ENCODE results near the gene SYNM. TPM values are rescaled to one million over a fixed set of nuclear protein-coding genes. Genes with fewer than 3 reads are reported as not detected.

The SYNM gene
- total RNA-seq, 2 donors from 2014 or later: 302 to 329 TPM

GRCh38 chr15:99149366-99149765, 44.5 kb downstream of the SYNM start:
- DNase-seq (no peak), ATAC-seq (no peak)
- intact Hi-C loops (cut with DNase I): no loop called here

GRCh38 chr15:99151156-99151555, 46.3 kb downstream of the SYNM start:
- no peak for DNase-seq
- intact Hi-C loops (cut with DNase I): no loop called here
- ATAC-seq: no peak

- intact Hi-C loops (cut with DNase I): no loop called here
- no peak for DNase-seq
- no peak for ATAC-seq
Measured at GRCh38 chr15:99153026-99153535, 48.2 kb downstream of the SYNM start.

GRCh38 chr15:99154271-99154670, 49.4 kb downstream of the SYNM start:
- intact Hi-C loops (cut with DNase I): no loop called here
- no peak for DNase-seq
- ATAC-seq: peak in 1 of 2 donors; percentile 55

DNA sequence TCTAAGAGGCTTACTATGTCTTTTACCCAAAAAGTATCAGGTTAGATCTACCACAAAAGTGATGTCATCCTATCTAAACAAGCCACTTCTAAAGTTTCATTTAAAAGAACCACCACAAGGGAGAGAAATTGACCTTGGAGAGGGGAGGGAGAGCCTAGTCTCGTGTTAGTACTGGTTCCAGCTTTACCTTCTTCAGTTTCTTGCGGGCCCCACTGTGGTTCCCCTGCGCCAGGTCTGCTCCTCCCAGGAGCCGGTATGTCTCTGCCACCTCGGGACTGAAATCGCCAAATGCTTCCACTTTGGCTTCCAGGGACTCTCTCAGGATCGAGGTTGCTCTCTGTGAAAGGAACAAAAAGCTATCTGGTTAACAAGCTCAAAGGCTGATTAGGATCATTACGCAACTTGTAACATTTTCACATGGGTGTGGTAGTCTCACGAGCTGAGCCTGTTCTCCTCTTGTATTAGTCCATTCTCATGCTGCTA, 51.1 kb downstream of the SYNM start:
- intact Hi-C loops (cut with DNase I): no loop called here
- ATAC-seq (no peak), DNase-seq (no peak)

DNA sequence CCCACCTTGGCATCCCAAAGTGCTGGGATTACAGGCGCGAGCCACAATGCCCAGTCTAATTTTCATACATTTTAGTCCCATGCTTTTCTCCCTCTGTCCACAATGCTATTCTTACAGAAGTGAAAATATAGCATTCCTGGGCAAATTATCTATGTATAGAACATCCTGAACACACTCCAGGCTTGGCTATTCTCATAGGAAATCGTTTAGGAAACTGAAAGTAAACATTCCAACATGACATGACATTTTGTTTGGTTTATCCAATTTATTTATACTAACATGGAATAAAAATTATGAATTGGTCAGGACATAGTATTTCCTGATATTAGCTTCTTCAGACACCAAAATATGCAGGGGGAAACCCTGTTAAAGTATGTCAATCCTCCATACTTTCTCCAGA, 52.6 kb downstream of the SYNM start:
- DNase-seq (no peak), ATAC-seq (no peak)
- intact Hi-C loops (cut with DNase I): no loop called here

DNA sequence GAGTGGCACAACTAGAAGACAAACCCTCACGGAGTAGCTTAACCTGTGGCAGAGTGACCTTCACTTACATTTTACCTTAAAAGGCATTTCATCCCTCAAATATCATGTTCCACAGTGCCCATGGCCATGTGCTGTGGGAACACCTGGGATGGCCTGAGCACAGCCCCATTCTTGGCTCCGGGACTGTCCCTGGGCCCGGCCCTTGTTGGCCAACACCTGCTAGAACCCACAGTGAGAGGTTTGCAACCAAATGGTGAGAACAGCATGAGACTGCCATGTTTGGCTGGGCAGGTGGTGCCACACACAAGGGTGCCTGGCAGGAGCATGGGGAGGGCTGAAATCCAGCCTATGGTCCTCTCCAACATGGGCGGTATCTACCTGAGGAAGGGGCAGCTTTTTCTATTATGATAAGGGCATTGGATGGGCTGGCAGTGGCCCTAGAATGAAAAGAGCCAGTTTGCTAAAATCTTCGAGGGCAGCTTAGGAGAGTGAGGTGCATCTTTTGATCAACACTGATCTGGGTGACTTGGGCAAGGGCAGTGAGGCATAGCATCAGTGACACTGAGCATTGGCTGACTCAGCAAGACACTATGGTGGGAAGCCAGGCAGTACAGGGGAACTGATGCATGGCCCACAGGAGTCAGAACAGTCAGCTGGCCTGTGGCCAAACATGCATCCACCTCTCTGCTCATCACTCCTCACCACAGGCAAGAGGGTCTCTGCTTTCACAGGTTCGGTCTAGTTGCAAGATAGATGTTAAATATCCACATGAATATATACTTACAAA, 53.9 kb downstream of the SYNM start:
- intact Hi-C loops (cut with DNase I): no loop called here
- DNase-seq (no peak), ATAC-seq (no peak)

DNA sequence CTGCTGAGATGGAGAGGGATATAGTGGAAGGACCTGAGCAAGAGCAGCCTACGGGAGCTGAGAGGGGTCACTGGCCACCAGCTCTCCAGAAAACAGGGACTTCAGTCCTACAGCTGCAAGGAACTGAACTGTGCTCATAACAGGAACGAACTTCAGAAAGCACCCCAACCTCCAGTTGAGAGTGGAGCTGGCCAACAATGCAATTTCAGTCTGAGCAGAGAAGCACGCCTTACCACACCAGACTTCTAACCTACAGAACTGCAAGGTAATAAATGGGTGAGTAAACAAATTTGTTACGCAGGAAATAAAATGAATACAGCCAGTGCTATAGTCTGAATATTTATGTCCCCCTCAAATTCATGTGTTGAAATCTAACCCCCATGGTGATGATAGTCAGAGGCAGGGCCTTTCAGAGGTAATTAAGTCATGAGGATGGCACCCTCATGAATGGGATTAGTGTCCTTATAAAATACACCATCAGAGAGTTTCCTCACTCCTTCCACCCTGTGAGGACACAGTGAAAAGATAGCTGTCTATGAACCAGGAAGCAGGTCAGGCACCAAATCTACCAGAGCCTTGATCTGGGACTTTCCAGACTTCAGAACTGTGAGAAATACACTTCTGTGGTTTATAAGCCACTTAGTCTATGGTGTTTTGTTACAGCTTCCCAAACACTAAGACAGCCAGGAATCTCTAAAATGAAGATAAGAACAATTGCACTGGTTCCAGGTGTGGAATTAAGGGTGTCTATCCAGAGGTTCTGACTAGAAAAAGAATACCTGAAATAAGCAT, 58.6 kb downstream of the SYNM start:
- DNase-seq (no peak), ATAC-seq (no peak)
- intact Hi-C loops (cut with DNase I): no loop called here

GRCh38 chr15:99164119-99164518, 59.2 kb downstream of the SYNM start:
- DNase-seq (no peak), ATAC-seq (no peak)
- intact Hi-C loops (cut with DNase I): no loop called here

- intact Hi-C loops (cut with DNase I): no loop called here
- no peak for DNase-seq
- no peak for ATAC-seq
Measured at GRCh38 chr15:99165020-99165790, 60.3 kb downstream of the SYNM start.

DNA sequence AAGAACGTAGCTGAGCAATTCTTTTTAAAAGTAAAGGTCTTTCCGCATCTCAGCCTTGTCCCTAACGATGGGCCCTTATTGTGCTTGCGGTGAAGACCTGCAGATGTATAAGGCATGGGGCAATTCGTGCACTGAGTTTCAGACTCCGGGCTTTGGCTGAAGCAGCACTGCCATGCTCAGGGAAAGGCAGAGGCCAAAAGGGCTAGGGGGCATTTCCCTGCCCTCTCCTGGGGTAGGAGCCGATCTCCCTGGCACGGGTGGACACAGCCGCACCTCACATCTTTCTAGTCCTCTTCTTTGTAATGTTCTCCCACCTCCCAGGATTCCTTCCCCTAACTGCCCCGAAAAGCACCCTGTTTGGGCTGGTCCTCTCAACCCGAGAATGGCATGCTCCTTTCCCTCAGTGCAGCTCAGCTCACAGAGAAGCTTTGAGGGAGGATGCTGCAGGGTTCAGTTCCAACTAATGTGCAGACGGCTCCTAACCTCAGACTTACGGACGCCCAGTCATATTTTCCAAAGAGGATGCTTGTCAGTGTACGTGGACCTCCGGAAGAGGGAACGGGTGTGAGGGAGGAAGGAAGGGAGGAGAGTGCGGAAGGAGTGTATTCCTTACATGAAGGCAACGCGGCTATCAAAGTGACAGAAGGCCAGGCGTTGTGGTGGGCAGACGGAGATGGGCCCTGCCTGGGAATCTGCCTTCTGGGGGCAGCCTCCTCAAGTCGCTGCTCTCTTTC, 61.2 kb downstream of the SYNM start:
- DNase-seq (no peak), ATAC-seq (no peak)
- intact Hi-C loops (cut with DNase I): no loop called here

GRCh38 chr15:99167201-99167600, 62.3 kb downstream of the SYNM start:
- intact Hi-C loops (cut with DNase I): no loop called here
- DNase-seq: no peak
- ATAC-seq: no peak

DNA sequence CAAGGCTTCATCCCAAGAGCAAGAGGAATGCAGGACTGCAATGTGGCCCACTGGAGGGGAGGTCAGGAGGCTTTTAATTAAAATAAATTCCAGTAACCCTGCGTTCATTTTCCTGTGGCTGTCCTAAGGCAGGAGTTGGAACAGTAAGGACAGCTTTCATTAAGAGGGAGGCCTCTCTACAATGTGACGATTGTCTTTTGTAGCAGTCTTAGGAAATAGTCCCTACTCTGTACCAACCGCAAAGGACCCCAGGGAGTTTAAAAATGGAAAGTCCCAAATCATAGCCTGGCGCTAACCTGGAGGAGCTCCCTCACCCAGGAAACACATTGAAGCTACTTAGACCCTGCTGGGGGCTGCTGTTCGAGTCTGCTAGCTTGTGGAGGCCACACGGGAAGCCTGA, 62.8 kb downstream of the SYNM start:
- DNase-seq (no peak), ATAC-seq (no peak)
- intact Hi-C loops (cut with DNase I): no loop called here

DNA sequence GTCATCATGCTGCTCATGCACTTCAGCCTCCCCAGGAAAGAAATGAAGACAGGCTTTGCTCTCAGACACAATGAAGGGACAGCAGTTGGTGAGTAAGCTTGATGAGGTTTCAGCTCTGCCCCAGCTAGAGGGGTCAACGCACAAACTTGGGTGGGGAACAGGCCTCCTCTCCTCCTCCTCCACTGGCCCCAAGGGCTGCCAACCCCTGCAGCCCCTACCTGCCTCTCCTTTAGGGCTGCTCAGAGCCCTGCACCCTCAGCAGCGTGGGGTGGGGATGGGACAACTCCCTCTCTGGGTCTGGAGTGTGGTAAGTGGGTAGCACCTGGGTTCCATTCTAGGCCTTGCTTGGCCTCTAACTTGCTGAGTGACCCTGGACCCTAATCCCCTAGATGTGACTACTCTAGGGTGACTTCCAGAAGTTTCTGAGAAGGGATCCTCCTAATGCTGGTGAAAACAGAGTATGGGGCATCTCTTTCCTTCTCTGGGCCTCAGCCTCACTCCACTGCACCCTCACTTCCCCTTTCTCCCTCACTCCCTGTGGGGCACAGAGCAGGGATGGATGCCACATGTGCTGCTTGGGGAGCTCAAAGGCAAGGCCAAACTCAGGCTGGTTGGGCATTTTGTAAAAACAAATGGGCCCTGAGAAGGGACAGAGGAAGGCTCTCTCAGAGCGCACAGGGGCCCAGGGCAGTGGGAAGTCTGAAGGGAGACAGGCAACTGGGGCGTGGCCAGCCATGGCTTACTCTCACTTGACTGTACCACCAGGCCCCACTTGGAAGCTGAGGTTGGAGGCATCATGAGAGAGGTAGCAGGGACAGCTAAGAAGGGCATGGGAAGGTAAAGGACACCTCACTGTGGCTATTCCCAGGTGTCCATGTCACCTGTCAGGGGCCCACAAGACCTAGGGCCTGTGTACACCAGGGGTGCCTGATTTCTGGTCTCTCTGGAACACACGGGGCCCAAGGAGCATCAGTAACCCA, 64.0 kb downstream of the SYNM start:
- intact Hi-C loops (cut with DNase I): no loop called here
- ATAC-seq (peak in 1 of 2 donors; percentile 9), DNase-seq (no peak)

GRCh38 chr15:99169769-99170311, 65.0 kb downstream of the SYNM start:
- DNase-seq (no peak), ATAC-seq (peak; percentile 64 to 68)
- intact Hi-C loops (cut with DNase I): loop anchor here (5.0 kb wide), 1 partner anchor 42 kb away; no protein-coding TSS in a partner anchor

GRCh38 chr15:99170476-99171065, 65.7 kb downstream of the SYNM start:
- peak; percentile 34 to 51 for ATAC-seq
- intact Hi-C loops (cut with DNase I): loop anchor here (5.0 kb wide), 1 partner anchor 42 kb away; no protein-coding TSS in a partner anchor
- no peak for DNase-seq

DNA sequence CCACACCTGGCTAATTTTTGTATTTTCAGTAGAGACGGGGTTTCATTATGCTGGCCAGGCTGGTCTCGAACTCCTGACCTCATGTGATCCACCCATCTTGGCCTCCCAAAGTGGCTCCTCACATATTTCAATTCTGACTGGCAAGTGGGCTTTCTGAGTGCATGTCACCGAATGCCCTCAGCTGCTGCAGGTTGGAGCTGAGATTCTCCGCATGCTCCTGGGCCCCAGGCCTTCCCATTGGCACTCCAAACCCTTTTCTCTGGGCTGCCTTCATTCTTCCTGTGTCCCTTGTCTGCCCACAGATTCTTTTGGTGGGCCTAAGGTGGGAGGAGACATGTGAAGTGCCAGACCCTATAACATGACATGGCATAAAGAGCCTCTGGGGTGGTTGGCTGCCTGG, 67.3 kb downstream of the SYNM start:
- intact Hi-C loops (cut with DNase I): loop anchor here (5.0 kb wide), 1 partner anchor 40 kb away; no protein-coding TSS in a partner anchor
- no peak for DNase-seq
- no peak for ATAC-seq

Data from left cardiac atrium (tissue), 4 donors.